ENCODE data around the gene SPHK2. TPM values are rescaled to one million over a fixed set of nuclear protein-coding genes. Genes with fewer than 3 reads are reported as not detected.
"Not testable (repeated sequence)": the region's sequence is repeated elsewhere in the genome, so short reads cannot be mapped to it uniquely, and the experiment has no call there.

Gene SPHK2
- total and polyA plus RNA-seq, 11 donors: 5.6 to 13.1 (median 9.5) TPM

- no peak for TF ChIP-seq POLR2A (IDR thresholded peaks at IDR 0.05)
- peak in 9 of 12 donors; percentile 11 to 53 (median 32) for TF ChIP-seq CTCF (IDR thresholded peaks at IDR 0.05)
- Histone ChIP-seq H3K4me1 (peaks cover 20 to 60% (median 51%) of the 10 kb centered on the region in 12 donors), H3K4me3 (peak overlapping the region in 6 of 12 donors; percentile 2 to 36 (median 18)), H3K27me3 (no peaks in the 10 kb centered on the region), H3K27ac (peak overlapping the region in 11 of 12 donors; percentile 36 to 88 (median 84)), H3K9me3 (no peaks in the 10 kb centered on the region), H3K36me3 (peaks cover 0 to 53% (median 7%) of the 10 kb centered on the region in 9 donors)
- ATAC-seq (peak; percentile 2 to 47 (median 20)), DNase-seq (peak; percentile 85 to 90 (median 89))
- intact Hi-C loops (cut with DNase I): no loop called here
- 10 to 17% (median 14%) methylated on average over 41 to 47 of the region's 47 CpGs for WGBS, 4 donors
Measured at GRCh38 chr19:48630296-48631063, 11.2 kb downstream of the SPHK2 start.

GRCh38 chr19:48631225-48631624 is 11.9 kb downstream of the SPHK2 start:
- Histone ChIP-seq H3K27ac (peak overlapping the region in 11 of 12 donors; percentile 36 to 88 (median 84)), H3K4me1 (peaks cover 20 to 67% (median 51%) of the 10 kb centered on the region in 12 donors)

GRCh38 chr19:48632286-48632685 is 13.0 kb downstream of the SPHK2 start:
- H3K27ac ChIP-seq: peak overlapping the region in 5 of 12 donors; percentile 85 to 97 (median 96)
- H3K4me3 ChIP-seq; ATAC-seq; DNase-seq; intact Hi-C loops (cut with DNase I); H3K27me3 ChIP-seq; H3K9me3 ChIP-seq: not testable (repeated sequence)
- peaks cover 0 to 44% (median 3%) of the 10 kb centered on the region in 9 donors for H3K36me3 ChIP-seq
- H3K4me1 ChIP-seq: peaks cover 20 to 76% (median 54%) of the 10 kb centered on the region in 12 donors
- WGBS, 4 donors: 92 to 95% (median 94%) methylated on average over 11 of the region's 11 CpGs

More at GRCh38 chr19:48631225-48631624, 11.9 kb downstream of the SPHK2 start:
- intact Hi-C loops (cut with DNase I): no loop called here
- WGBS, 4 donors: 48 to 93% (median 71%) methylated on average over 2 to 3 of the region's 3 CpGs
- no peak for TF ChIP-seq CTCF (IDR thresholded peaks at IDR 0.05)
- TF ChIP-seq POLR2A (IDR thresholded peaks at IDR 0.05): no peak
- ATAC-seq: no peak
- Histone ChIP-seq H3K36me3 (peaks cover 0 to 49% (median 3%) of the 10 kb centered on the region in 9 donors), H3K27me3 (no peaks in the 10 kb centered on the region), H3K9me3 (no peaks in the 10 kb centered on the region), H3K4me3 (peak overlapping the region in 2 of 12 donors; percentile 16 to 31)
- no peak for DNase-seq

GRCh38 chr19:48632692-48633147 is 13.4 kb downstream of the SPHK2 start:
- Histone ChIP-seq H3K27me3 (no peaks in the 10 kb centered on the region), H3K4me3 (no peak overlapping the region), H3K27ac (peak overlapping the region in 9 of 12 donors; percentile 92 to 98 (median 97)), H3K36me3 (peaks cover 0 to 44% (median 3%) of the 10 kb centered on the region in 9 donors), H3K4me1 (peaks cover 20 to 76% (median 54%) of the 10 kb centered on the region in 12 donors), H3K9me3 (no peaks in the 10 kb centered on the region)
- DNase-seq: no peak
- ATAC-seq: no peak
- TF ChIP-seq CTCF (IDR thresholded peaks at IDR 0.05): no peak
- TF ChIP-seq POLR2A (IDR thresholded peaks at IDR 0.05): no peak
- intact Hi-C loops (cut with DNase I): no loop called here
